Amygdala (tissue), 56 donors: ENCODE measurements around the gene CDC14A.
A peak's percentile ranks its signal among the peaks of the same experiment; 100 is the strongest.

Experiments
- DNase-seq, 56 donors: peaks; one replicate each; lab custom pipeline; 2025; lab: John Stamatoyannopoulos, UW

Gene CDC14A

GRCh38 chr1:100440075-100440809, 87.9 kb downstream of the CDC14A start:
- DNase-seq = no peak

DNA sequence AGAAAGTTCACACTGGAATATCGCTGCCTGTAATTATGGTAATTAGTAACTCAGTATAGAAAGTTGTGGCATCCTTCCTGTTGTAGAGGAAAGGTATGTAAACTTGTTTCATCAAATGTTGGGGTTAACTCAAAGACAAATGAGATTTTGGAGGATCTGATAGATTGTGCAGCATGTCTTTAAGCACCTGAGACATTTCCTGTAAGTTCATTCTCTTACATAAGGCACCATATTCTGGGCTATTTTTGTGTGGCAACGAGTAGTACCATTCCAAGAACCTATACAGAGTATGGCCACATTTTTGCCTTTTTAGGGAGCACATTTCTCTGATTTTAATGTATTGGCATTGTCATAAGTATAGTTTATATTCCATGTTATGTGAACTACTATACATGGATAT, 88.8 kb downstream of the CDC14A start:
- DNase-seq = no peak

DNA sequence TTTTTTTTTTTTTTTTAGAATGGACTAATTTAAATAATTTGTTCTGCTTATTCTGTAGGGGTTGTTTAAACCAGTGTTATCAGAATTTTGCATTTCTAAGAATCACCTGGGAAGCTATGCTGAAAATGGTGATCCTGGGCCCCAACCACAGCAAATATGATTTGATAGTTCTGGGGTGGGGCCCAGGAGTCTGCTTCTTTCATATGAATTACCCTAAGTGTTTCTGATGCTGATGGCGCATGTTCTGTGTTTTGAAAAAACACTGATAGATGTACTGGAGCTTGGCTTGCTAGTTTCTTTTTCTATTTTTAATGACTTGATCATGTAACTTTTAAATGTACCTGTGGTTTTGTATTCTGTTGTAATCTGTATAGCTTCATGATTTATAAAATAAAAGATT, 89.3 kb downstream of the CDC14A start:
- no peak for DNase-seq

DNA sequence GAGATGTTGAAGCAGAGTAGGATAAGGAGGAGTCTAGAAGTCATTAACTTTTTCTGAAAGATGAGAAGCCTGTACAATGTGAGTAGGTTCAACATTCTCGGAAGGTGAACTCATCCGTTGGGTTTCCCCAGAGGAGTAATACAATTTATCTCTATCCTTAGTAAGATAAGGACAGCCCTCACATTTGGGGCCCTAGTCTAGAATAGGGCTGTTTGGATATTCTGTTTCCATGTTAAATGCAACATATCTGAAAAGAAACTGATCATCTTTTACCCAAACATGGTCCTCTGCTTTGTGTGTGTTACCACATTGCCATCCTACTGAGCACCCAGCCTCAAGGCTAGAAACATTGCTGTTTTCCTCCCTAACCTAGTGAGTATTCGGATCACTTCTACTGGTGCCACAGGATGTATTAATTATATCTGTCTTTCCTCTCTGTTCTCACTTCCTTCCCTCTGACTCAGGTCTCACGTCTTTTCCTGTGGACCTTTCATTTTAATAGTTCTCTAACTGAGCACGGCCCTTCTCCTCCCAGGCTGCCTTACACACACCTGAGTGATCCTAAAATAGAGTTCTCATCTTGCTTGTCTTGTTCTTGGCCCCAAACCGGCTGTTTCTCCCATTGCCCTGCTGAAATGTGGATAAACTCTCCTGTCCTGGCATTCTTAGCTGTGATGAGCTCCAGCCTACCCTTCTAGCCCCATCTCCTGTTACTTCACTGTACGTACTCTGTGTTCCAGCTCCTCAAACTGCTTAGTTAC, 91.7 kb downstream of the CDC14A start:
- DNase-seq = no peak

- DNase-seq = no peak
Observed at GRCh38 chr1:100445565-100445964, 93.3 kb downstream of the CDC14A start.

- DNase-seq = no peak
Observed at GRCh38 chr1:100448366-100448765, 96.1 kb downstream of the CDC14A start.

- no peak for DNase-seq
Observed at GRCh38 chr1:100449477-100449876, 97.2 kb downstream of the CDC14A start.

DNA sequence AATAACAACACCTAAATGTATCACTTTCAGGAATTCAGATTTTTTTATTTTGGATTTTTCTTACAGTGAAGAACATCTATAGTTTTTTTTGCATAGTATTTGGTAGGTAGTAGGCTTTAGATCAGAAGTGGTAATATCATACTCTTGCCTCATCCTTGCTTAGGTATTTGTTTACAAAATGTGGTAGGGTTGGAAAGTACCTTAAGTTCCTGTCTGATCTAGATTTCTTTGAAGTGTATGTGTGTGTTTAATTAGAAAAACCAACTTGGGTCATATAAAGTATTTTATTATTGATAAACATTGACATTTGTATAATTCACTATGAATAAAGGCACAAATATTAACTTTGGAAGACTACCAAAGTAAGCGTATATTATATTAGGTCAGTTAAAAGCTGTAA, 100.3 kb downstream of the CDC14A start:
- no peak for DNase-seq

GRCh38 chr1:100455478-100456072, 103.3 kb downstream of the CDC14A start:
- DNase-seq = no peak

DNA sequence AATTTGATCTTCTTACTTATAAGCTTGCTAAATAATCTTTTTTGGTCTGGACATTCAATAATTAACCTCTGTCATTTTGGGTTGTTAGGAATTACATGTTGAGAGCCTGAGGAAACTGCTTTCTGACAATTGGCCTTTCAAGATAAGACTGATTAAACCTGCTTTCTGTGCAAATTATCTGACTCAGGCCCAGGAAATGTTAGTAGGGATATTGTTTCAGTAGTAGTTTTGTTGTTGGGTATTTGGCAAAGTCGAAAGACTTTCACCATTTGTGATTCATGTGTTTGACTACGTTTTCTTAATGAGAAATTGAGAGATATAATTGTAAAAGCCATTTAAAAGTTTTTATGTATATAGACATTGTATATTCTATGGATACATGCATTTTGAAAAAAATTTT, 104.6 kb downstream of the CDC14A start:
- no peak for DNase-seq

DNA sequence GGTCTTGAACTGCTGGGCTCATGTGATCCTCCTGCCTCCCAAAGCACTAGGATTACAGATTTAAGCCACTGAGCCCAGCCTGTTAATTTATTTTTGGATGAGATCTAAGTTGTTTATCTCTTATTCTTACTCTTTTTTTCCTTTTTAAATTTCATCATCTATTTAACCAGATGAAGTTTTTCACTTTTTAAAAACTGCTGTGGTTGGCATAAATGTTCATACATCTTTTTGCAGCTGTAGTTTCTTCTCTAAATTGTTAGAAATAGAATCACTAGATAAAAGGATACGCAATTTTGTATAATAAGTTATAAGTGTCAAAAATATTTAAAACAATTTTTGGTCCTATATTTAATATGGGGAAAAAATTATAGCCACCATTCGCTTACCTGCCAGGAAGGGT, 105.4 kb downstream of the CDC14A start:
- no peak for DNase-seq

- no peak for DNase-seq
Observed at GRCh38 chr1:100458661-100459357, 106.5 kb downstream of the CDC14A start.

DNA sequence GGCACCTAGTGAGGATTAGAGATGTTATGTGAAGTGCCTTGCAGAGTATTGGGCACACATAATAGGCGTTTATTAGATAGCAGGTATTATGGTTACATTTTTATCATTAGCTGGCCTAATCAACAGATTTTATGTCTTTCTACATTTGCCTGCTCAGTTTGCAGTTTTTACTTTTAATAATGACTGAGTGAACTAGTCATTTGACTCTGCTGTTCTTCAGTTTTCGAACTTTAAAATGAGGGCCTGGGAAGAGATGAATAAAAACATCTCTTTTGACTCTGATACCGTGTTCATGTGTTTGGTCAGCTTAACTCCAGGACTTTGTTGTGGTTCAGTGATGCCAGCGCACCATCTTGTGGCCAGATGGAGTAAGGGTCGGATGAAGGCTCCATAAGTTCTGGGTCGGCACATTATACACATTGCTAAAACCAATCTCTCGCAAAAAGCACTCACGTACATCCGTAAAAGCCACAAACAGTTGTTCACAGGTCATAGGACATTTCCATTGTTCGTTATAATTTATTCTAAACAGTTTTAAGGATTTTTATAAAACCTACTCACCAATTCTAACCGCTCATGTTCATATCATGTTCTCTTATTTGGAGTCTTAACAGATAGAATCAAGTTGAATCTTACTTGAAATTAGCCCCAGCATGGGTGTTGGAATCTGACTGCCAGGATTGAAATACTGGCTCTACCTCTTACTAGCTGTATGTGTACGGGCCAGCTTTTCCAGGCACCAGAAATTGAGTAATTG, 107.2 kb downstream of the CDC14A start:
- DNase-seq = peak in 48 of 56 donors; percentile 3 to 85 (median 42)

- peak in 17 of 56 donors; percentile 2 to 40 (median 6) for DNase-seq
Observed at GRCh38 chr1:100461222-100461621, 108.9 kb downstream of the CDC14A start.

DNA sequence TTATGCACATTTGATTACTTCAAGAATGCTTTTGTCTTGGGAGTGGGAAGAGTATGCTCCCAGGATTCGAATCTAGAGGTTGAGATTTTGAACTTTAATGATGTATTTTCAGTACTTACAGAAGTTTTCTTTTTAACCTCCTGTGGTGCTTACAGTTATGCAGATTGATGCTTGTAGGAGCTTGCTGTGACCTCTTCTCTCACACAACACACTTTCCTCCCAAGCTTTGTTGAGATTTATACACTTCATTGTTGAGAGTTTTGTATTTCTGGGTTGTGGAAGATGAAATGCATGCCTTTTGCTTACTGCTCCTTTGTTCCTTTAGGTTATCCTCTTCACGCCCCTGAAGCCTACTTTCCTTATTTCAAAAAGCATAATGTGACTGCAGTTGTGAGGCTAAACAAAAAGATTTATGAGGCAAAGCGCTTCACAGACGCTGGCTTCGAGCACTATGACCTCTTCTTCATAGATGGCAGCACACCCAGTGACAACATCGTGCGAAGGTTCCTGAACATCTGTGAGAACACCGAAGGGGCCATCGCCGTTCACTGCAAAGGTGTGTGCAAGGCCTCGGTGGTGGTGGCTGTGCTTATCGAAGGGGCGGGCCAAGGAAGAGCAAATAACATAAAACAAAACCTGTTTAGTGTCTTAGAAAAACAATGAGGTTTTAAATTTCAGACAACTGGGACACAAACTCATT, 110.2 kb downstream of the CDC14A start:
- DNase-seq = no peak

- DNase-seq = peak in 44 of 56 donors; percentile 3 to 75 (median 34)
Observed at GRCh38 chr1:100463791-100464424, 111.6 kb downstream of the CDC14A start.

GRCh38 chr1:100469578-100469977, 117.3 kb downstream of the CDC14A start:
- no peak for DNase-seq

- no peak for DNase-seq
Observed at GRCh38 chr1:100474834-100475233, 122.5 kb downstream of the CDC14A start.

- no peak for DNase-seq
Observed at GRCh38 chr1:100476735-100477290, 124.5 kb downstream of the CDC14A start.
